HG03442 (cell line): ENCODE data around the gene PEMT.
"Not testable (repeated sequence)": the region's sequence is repeated elsewhere in the genome, so short reads cannot be mapped to it uniquely, and the experiment has no call there.

Experiments
- ATAC-seq: cut with Tn5 transposase; IDR thresholded peaks from one replicate; pipeline ENCODE4 v1.9.1; 2021; ENCODE audit warnings: mild to moderate bottlenecking, moderate library complexity; ENCODE audit not compliant: unreplicated experiment

Gene PEMT

DNA sequence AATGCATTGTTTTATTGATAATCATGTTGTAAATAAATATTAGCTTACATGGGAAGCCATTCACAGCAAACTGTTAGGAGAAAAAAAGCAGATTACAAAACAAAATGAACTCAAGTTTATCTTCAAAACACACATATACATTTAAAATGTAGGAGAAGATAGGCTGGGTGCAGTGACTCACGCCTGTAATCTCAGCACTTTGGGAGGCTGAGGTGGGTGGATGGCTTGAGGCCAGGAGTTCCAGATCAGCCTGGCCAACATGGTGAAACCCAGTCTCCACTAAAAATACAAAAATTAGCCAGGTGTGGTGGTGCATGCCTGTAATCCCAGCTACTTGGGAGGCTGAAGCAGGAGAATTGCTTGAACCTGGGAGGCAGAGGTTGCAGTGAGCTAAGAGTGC, 125.6 kb downstream of the PEMT start:
- ATAC-seq: not testable (repeated sequence)

DNA sequence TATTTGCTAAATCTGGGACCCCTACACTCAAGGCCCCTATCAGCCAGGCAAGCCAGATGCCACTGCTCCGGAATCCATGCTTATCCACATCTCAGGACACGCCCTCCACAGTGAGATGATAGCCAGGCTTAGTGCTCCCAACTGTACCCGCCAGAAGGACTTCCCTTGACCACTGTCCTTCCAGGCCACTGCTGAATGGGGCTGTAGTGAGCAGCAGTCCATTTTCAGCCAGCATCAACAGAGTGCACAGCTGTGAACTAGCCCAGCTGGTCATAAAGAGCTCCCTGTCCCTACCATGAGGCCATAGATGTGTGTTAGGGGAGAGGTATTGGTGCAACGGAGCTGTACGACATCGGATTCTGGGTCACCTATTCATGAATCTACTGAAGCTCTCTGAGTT, 127.7 kb downstream of the PEMT start:
- ATAC-seq: no peak

DNA sequence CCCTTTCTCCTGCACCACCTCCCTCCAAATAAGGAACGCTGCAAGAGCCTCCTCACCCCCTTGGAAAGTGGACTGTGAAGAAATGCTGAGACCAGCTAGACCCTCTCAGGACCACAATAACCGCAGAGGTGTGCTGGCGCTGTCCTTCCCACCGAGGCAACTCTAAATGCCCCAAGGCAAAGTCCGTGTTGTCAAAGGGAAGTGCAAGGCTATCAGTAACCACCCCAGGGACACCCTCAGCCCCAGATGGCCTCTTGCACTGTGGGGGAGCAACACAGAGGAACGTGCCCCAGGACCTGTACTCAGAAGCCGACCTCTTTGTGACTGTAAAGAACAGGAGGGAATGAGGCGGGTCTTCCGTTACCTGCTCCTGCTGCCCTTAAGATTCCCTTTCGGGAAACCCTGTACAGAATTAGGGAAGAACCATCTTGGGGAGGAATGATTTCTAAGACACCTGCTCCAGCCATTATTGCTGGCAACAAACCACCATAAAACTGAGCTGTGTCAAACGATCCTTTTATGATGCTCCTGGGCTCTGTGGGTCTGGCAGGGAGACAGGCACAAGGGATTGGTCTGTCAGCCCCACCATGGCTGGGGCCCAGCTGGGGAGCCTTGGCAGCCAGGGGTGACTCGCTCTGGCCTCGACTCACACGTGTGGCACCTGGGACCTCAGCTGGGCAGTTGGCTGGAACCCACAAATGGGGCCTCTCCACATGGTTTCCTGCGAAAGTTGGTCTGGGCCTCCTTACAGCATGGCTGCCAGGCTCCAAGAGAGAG, 129.3 kb downstream of the PEMT start:
- ATAC-seq: no peak

DNA sequence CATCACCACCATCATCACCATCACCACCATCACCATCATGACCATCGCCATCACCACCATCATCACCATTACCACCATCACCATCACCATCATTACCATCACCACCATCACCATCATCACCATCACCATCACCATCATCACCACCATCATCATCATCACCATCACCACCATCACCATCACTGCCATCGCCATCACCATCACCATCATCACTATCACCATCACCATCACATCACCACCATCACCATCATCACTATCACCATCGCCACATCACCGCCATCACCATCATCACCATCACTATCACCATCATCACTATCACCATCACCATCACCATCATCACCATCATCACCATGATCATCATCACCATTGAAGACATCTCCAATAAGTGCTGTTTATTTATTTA, 131.5 kb downstream of the PEMT start:
- ATAC-seq: no peak

DNA sequence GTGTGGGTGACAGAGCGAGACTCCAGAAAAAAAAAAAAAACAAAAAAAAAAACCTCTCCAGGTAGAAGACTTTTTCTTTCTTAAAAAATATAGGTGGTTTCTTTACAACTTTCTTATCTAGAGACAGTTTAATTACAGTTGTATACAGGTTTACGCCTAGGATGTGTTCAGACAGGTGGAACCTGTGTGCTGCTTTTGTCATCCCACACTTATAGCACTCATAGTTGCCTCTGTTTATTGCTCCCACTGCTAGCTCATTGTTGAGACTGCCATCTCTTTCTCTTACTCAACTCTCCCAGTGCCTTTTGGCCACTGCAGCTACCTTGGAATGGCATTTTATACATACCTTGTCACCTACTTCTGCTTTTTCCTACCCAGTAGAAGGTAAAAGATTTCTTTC, 133.8 kb downstream of the PEMT start:
- no peak for ATAC-seq

DNA sequence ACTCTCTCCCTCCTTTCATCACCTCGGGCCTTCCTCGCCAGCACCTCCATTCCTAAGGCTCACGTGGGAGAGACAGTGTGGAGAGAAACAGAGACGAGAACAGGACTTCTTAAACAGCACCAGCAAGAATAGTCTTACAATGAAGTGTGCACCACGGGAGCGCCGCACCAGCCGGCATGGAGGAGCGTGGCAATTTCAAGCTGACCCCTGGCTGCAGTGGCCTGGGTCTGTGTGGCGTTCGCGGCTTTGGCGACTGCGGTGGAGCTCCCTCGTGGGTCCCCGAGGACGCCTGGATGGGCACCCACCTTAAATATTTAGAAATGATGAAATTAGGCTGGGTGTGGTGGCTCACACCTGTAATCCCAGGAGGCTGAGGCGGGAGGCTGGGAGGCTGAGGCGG, 135.3 kb downstream of the PEMT start:
- ATAC-seq: no peak
